DMS114 treated with DMSO at 0.1 percent for 48 hours (cell line): ENCODE measurements around the gene POLR1G.
A peak's percentile ranks its signal among the peaks of the same experiment; 100 is the strongest.

ENCODE experiments used
- DNase-seq: peaks from one replicate; lab custom pipeline; 2025; ENCODE audit not compliant: unreplicated experiment; lab: John Stamatoyannopoulos, UW

The POLR1G gene, protein sequence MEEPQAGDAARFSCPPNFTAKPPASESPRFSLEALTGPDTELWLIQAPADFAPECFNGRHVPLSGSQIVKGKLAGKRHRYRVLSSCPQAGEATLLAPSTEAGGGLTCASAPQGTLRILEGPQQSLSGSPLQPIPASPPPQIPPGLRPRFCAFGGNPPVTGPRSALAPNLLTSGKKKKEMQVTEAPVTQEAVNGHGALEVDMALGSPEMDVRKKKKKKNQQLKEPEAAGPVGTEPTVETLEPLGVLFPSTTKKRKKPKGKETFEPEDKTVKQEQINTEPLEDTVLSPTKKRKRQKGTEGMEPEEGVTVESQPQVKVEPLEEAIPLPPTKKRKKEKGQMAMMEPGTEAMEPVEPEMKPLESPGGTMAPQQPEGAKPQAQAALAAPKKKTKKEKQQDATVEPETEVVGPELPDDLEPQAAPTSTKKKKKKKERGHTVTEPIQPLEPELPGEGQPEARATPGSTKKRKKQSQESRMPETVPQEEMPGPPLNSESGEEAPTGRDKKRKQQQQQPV

DNA sequence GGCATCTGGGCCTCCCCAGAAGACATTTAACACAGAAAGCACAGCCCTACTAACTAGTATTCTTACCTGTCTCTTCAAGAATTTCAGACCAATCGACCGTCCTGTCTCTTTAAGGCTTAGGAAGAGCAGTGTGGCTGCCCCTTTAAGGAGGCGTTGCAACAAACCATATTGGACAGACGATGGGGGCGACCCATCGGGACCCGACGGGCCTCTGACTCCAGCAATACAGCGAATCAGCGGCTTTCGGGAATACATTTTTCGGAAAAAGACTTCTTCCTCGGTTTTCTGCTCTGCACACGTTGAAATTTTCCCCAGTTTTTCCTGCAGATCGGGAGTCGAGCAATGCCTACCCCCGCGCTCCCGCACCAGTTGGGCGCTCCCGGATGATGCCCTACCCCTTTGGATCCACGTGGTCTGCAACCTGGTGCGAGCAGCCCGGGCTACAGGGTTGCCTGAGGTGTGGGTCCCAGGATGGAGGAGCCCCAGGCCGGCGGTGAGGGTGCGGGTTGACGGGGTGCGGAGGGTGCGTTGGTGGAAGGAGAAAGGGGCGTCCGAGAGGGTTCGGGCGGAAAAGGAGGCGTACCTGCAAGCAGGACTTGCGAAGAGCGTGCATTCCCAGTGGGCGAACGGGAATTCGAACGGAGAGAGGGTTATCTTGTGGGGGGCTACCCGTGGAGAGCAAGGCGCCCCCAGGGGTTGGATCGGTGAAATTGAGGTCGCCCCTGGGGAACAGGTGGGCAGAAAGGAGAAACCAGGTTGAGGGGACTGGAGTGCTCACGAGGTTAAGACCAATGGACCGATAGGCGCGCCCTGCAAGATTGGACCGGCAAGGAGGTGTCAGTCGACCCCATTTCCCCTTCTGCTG is at the start of gene POLR1G:
TSS of gene POLR1G (plus strand) at position 419 of the 865 bp plus-strand sequence. CDS start at position 472, 53 bp downstream.
- peak; percentile 73 for DNase-seq

DNA sequence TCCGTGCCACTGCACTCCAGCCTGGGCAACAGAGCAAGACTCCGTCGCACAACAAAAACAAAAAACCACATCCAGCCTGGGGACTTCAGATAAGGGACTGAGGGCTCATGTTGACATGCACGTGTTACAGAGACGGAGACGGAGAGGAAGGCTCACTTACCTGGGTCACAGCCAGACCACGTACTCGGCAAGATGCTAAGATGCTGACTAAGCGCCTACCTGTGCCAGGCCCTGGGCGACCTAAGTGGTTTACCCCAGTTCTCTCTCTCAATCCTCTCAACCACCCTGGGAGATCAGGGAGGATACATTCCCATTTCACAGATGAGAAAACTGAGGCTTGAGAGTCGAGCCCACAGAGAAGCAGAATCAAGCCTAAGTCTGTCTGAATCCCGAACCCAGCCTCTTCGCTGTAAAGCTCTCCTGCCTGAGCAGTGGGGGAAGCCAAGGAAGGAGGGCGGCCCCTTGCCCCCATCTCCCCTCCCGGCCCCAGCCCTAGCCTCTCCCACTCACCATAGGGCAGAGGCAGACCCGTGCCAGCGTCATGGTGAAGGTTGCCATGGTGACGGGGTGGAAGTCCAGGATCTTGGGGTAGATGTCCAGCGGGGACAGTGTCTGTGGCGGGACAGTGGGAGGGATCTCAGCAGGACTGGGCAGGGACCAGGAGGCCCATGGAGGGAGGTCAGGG is 49.5 kb upstream of the POLR1G start:
- DNase-seq, result no peak

DNA sequence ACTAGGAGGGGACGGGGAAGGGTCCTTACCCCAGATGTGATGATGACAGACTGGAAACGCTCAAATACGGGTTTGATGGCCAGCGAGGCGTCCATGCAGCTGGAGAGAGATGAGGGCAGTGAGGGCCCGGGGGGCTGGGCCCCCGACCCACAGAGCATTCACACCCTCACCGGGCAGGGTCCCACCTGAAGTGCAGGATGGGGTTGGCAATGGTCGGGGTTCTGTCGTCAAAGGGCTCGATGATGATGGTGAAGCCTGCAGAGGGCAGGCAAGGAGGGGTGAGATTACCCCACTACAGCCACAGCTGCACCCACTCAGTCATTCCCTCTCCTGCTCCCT is 49.0 kb upstream of the POLR1G start:
- DNase-seq, result no peak

DNA sequence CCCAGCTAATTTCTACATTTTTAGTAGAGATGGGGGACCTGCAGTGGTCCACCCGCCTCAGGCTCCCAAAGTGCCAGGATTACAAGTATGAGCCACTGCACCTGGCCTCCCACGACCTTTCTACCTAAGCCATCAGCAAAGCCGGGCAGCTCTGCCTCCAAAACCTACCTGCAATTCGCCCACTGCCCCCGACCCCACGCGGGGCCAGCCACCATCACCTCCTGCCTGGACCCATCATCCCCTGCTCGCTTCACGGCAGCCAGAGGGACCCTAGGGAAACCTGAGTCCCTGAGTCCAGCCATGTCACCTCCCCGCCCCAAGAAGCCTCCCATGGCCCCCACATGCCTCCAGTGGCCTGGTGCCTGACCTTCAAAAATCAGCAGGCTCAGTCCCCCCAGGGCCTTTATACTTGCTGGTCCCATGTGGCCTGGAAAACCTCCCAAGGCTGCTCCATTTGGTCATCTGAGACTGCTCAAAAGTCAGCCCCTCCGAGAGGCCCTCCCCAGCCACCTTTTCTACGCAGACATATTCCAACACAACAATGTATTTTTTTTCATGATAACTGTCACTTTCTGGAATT is 48.1 kb upstream of the POLR1G start:
- no peak for DNase-seq

DNA sequence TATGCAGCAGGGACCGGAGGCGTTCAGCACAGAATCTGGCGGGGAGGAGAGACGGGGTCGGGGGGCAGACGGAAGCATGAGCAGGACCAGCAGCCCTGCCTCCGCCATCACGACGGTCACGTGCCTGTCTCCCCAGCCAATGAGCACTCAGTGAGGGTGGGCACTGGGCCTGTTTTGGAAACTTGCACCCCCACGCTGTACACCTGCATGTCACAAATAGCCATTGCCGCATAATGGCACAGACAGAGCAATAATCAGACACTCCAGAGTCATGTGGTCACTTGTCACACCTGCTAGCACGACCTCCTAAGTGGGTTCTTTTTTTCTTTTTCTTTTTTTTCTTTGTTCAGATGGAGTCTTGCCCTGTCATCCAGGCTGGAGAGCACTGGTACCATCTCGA is 44.8 kb upstream of the POLR1G start:
- DNase-seq, result no peak

DNA sequence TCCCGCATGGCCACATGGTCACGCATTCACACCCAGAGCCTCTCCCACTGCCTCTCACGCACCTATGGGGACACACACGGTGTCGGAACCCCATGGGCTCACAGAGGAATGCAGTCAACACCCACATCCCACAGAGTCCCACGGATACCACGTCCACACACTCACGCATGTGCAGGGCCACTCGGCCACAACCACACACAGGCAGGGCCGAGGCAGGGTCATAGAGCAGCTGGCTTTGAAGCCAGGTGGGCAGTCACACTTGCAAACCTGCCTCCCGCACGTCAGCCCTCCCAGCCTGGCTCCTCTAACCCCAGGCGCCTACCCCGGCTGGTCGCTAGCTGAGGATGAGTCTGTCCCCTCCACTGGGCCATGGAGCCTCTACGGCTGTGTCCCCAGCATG is 44.2 kb upstream of the POLR1G start:
- DNase-seq, result no peak

DNA sequence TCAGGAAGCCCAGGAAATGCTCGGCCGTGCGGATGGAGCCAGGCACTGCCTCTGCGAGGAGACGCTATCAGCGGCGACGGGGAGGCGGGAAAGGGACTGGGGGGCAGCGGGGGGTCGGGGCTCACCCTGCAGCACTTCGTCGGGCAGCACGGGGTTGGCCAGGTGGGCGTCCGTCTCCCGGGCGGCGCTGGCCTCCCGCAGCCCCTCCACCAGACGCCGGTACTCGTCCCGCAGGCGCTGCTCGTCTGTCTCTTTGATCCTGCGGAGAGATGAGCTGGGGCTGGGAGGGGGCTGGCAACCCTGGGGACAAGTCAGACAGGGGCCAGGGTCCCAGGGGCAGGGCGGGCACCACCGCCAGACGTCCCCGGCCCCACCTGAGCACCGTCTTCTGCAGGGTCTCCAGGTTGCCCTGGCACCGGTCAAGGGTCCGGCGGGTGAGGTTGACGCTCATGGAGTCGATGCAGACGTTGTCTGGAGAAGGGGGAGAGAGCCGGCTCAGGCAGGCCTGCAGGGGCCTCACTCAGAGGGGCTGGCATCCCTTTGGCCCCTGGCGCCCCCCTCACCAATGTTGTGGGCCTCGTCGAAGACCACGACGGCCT is 42.5 kb upstream of the POLR1G start:
- no peak for DNase-seq

DNA sequence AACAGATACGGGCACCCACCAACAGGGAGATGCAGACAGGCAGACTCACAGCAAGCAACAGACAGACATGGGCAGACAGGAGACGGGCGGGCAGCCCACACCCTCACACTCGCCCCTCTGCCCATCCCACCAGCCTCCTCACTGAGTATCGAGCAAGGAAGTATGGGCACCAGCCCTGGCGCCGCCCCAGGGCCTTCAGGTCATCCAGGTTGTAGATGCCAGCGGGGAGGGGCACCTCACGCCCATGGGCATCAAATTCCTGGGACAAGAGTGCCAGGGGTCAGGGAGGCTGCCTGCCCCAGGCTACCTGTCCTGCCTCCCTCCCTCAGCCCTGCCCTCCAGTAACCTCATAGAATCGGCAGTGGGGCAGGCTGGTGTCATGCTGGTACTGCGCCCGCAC is 41.7 kb upstream of the POLR1G start:
- no peak for DNase-seq

DNA sequence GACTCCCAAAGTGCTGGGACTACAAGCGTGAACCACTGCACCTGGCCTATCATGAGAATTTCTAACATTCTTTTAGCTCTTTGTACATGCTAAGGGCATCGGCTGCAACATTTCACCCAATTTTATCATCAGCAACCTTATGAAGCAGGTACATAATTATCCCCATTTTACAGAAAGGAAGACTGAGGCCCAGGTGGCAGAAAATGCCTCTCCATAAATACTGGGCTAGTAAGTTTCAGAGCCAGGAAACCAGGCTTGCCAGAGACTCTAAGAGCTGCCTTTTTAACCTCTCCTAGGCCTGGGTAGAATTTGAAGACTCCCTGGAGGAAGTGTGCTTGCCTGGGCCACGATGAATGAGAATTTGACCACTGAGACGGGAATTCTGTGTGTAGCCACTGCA is 38.3 kb upstream of the POLR1G start:
- no peak for DNase-seq

DNA sequence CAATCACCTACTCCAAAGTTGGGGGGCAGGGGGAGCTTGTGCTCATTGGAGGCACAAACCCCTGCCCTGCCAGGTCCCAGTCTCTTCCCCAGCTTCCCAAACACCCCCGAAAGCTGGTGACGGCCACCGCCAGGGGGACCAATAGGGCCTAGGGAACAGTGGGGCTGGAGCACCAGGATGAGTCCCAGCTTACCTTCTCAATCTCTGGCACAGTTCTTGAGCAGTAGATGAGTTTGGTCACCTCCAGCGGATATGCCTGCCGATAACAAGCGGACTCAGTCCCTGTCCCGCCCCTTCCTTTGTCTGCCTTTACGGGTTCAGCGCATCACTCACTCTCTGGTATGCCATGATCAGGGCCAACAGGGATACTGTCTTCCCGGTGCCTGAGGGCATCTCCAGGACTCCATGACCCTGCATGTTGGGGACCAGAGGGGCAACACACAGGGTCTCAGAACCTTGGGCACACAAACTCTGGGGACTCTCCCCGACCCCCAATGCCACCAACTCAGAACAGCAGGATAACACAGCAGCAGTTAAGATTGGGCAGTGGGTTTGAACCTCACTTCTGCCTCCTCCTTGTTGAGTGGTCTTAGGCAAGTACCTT is 37.6 kb upstream of the POLR1G start:
- no peak for DNase-seq

DNA sequence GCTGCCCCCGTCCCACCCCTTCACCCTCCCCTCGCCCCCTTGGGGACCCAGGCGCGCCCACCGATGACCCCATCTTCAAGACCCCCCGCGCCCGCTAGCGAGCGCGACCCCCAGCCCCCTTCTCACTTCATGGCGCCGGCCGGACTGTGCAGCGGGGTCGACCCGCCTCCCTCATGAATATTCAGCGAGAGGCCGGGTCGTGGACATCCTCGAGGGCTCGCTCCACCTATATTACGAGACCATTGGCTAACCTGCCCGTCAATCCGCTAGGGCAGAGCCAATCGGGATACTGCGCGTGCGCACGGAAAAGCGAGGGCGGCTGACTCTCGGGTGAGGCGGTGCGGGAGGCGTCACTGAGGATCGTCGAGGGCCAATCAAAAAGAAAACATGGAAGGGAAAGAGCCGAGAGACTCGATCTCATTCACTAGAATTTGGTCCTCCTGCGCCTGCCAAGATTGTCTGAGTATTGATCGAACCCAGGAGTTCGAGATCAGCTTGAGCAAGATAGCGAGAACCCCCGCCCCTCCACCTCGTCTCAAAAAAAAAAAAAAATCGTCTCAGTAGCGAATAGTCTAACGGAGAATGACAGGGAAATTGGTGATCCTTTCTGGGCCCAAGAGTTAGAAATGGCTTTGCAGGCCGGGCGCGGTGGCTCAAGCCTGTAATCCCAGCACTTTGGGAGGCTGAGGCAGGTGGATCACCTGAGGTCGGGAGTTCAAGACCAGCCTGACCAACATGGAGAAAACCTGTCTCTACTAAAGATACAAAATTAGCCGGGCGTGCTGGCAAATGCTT is 35.8 kb upstream of the POLR1G start, which contains the start of gene ERCC2:
TSS of gene ERCC2 (minus strand) at position 164 of the 795 bp plus-strand sequence. CDS start at position 131, 33 bp downstream.
- peak; percentile 86 for DNase-seq

DNA sequence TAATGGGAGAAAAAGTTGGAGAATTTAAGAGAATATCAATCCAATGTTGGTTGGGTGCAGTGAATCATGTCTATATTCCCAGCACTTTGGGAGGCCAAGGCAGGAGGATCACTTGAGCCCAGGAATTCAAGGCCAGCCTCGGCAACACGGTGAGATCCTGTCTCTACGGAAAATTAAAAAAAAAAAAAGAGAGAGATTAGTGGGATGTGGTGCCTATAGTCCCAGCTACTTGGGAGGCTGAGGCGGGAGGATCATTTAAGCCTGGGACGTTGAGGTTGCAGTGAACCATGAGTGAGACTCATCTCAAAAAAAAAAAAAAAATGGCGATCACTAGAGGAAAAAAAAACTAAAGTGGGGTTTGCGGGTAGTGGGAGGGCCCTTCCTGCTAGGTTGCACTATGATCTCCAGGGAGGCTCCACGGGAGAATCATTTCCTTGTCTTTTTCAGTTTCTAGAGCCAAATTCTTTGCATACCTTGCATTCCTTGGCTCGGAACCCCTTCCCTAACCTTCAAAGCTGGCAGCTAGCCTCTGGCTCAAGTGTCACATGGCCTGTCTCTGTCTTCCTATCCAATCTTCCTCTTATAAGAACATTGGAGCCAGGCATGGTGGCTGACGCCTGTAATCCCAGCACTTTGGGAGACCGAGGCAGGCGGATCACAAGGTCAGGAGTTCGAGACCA is 30.3 kb upstream of the POLR1G start:
- no peak for DNase-seq

DNA sequence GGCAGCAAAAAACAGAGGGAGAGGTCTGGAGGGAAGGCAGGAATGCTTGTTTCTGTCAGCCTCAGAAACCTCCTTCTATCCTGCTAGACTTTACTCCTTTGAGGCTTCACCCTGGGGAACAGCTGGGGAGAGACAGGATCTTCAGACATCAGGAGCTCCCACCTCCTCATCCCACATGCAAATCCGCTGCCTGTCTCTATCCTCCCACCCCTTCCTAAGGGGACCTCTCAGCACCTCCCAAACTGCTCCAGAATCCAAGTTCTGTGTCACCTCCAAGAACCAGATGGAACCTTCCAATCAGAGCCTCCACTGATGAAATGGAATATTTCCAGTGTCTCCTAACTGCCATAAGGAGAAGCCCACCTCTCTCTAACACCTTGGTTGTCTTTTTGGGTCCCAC is 26.3 kb upstream of the POLR1G start:
- no peak for DNase-seq

DNA sequence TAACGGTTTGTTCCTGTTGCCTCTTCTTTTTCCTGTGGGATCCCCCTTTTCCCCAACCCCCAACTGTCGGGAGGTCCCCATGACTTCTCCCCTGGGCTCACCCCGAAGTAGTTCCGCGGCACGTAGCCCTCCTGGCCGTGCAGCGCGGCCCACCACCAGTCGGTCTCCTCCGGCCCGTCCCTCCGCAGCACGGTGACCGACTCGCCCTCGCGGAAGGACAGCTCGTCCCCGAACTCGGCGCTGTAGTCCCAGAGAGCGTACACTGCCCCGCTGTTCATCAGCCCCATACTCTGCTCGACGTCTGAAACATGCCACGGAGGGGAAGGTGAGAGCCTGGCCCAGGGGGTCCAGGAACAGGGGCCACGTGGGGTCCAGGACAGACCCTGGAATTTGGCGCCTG is 24.0 kb upstream of the POLR1G start:
- no peak for DNase-seq

DNA sequence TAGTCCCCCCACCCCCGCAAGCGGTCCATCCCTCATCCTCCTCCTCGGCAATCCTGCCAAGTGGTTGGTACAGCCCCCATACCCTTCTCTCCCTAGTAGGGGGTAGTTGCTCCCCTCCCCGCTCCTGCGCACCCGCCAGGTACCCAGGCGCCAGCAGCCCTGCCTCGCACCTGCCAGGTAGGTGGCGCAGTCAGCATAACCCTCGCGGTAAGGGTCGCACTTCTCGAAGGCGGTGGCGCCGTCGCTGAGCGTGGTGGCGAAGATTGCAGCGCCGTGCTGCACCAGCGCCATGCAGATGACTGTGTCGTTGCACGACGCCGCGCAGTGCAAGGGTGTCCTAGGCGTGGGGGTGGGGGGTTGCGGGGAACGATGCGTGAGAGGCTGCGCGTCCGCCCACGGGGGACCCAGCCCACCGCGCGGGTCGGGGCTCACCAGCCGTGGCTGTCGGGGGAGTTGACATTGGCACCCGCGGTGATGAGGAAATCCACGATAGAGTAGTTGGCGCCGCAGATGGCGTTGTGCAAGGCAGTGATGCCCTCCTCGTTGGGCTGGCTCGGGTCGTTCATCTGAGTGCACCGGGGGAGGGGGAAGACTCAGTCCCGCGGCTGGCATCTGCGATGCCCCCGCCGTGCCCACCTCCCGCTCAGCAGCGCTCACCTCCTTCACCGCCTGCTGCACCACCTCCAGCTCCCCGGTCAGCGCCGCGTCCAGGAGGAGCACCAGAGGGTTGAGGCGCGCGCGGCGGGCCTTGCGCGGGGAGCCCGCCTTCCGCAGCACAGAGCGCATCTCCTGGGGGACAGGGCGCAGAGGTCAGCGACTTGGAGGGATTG is 20.8 kb upstream of the POLR1G start:
- DNase-seq, result no peak

DNA sequence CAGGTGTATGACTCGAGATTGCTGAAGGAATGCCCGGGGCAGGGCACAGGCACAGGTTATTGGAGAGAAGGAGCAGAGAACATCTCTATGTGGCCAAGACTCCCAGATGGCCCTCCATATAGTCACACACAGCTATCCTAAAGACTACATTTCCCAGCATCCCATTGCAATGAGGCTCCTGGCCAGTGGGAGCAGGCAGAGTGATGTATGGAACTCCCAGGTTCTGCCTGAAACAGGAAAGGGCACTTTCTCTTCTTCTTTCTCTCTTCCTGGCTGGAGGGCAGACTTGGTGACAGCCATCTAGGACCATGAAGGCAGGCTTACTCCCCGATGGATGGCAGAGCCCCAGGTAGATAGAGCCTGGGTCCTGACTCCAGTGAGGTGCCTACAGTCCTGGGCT is 15.1 kb upstream of the POLR1G start:
- DNase-seq, result peak; percentile 25

DNA sequence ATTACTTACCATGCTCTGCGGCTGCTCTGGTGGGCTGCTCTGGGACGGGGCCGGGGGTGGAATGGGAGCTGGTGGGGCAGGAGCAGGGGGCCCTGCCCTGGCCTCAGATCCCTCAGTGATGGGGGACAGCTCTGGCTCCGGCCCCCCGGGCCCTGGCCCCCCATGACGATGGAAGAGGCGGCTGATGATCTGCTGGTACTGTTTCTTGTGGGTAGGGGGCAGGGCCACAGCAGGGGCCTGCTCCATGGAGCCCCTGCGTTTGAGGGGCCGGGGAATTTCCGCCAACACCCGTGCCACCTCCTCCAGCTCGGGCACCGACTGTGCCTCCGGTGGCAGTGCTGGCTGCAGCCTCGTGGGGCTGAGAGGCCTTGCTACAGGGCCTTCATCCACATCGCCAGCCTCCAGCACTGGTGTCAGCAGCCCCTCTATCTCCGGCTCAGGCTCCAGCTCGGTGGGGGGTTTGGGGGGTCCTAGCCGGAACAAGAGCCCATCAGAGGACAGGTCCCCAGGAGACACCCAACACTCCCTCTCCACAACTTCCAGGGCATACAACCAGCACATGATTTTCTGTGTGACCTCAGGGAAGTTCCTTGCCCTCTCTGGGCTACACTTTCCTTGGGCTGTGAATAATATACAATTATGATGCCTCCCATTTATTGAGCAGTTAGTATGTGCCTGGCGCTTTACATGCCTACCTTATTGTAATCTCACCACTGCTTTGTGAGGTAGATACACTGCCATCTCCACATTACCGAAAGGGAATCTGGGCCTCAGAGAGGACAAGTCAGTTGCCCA is 14.4 kb upstream of the POLR1G start:
- no peak for DNase-seq
